Fibroblast of lung (primary cell): ENCODE data around the gene SLF2. TPM values are rescaled to one million over a fixed set of nuclear protein-coding genes. Genes with fewer than 3 reads are reported as not detected.

ENCODE experiments used
- DNase-seq, 2 donors: peaks; one replicate each; pipeline versions ENCODE4 v3.0.0 to v3.0.0-alpha.2; 2010; ENCODE audit warnings: low read depth in 2 of 2
- H2AFZ ChIP-seq: 2 replicates; pipeline ENCODE4 v1.5.1; 2012; ENCODE audit warnings: low read length, control low read depth, inconsistent platforms
- H3K27ac ChIP-seq: 2 replicates; pipeline ENCODE4 v1.5.1; 2011; ENCODE audit warnings: low read length, control low read depth; ENCODE audit not compliant: insufficient read depth
- H3K27me3 ChIP-seq: 2 replicates; pipeline ENCODE4 v1.5.1; 2011; ENCODE audit warnings: mild to moderate bottlenecking, low read length; ENCODE audit not compliant: control insufficient read depth, insufficient read depth
- H3K36me3 ChIP-seq: 2 replicates; pipeline ENCODE4 v1.5.1; 2011; ENCODE audit warnings: low read length; ENCODE audit not compliant: control insufficient read depth, insufficient read depth
- H3K4me1 ChIP-seq: 2 replicates; pipeline ENCODE4 v1.5.1; 2011; ENCODE audit warnings: low read length; ENCODE audit not compliant: control insufficient read depth, insufficient read depth; ENCODE audit errors: extremely low read depth
- H3K4me2 ChIP-seq: 2 replicates; pipeline ENCODE4 v1.5.1; 2011; ENCODE audit warnings: low read length, control low read depth; ENCODE audit not compliant: insufficient read depth; ENCODE audit errors: extremely low read depth
- H3K4me3 ChIP-seq, 4 experiments: fragments of 200-600 bp in 1 of 4; sonication (generic) in 1 of 4; replicated peaks in 1 of 4; 2 replicates each; pipeline ENCODE4 v1.5.1; 2011 to 2016; ENCODE audit warnings: low read length in 4 of 4, low read depth in 3 of 4, mild to moderate bottlenecking in 3 of 4, control low read depth in 2 of 4, inconsistent platforms in 1 of 4, mixed read lengths in 1 of 4; ENCODE audit not compliant: insufficient read depth in 1 of 4; ENCODE audit errors: control extremely low read depth in 1 of 4
- H3K79me2 ChIP-seq: 2 replicates; pipeline ENCODE4 v1.5.1; 2012; ENCODE audit warnings: mild to moderate bottlenecking, low read length, inconsistent platforms; ENCODE audit not compliant: control insufficient read depth, insufficient read depth
- H3K9ac ChIP-seq: 2 replicates; pipeline ENCODE4 v1.5.1; 2011; ENCODE audit warnings: mild to moderate bottlenecking, low read length, control low read depth; ENCODE audit not compliant: insufficient read depth
- H3K9me3 ChIP-seq: 2 replicates; pipeline ENCODE4 v1.5.1; 2012; ENCODE audit warnings: low read depth, low read length; ENCODE audit not compliant: control insufficient read depth, insufficient read depth
- H4K20me1 ChIP-seq: 2 replicates; pipeline ENCODE4 v1.5.1; 2011; ENCODE audit warnings: low read length; ENCODE audit not compliant: control insufficient read depth, insufficient read depth; ENCODE audit errors: extremely low read depth
- CTCF ChIP-seq, 2 donors: IDR thresholded peaks in 1 of 2; conservative IDR thresholded peaks in 1 of 2; 1 replicate in 1 of 2; 2 replicates in 1 of 2; pipeline ENCODE4 v1.5.1; 2011 to 2012; ENCODE audit warnings: low read length in 2 of 2, control low read depth in 1 of 2, inconsistent platforms in 1 of 2, low read depth in 1 of 2, mild to moderate bottlenecking in 1 of 2
- EZH2 ChIP-seq: IDR thresholded peaks from 2 replicates; pipeline ENCODE4 v1.5.1; 2012; ENCODE audit warnings: low read length, control low read depth, mild to moderate bottlenecking; ENCODE audit errors: missing control alignments
- polyA plus RNA-seq, 2 donors: library from polyadenylated mRNA; depleted of rRNA in 1 of 2; stranded (reverse) in 1 of 2; unstranded in 1 of 2; fragments of >200 nt; gene quantifications; 2 replicates each; pipeline ENCODE4 v1.2.1, GENCODE V29; 2011 to 2012; ENCODE audit warnings: missing spikeins in 1 of 2
- total RNA-seq: library from RNA; depleted of rRNA; stranded (reverse); fragments of >200 nt; gene quantifications from 2 replicates; pipeline ENCODE4 v1.2.1, GENCODE V29; 2014

SLF2 gene
- total and polyA plus RNA-seq, 2 donors (not counting 1 experiment from before 2014, with no cell fraction given), result 16.6 to 32.5 TPM

GRCh38 chr10:100996678-100997359 lies 84.1 kb downstream of the SLF2 start:
- TF ChIP-seq EZH2, result no peak
- no peak for TF ChIP-seq CTCF (conservative IDR thresholded peaks at IDR 0.05 in 1 of 2, IDR thresholded peaks at IDR 0.05 in 1 of 2; ENCODE audit: low read depth in 1 of 2, low read length in 2 of 2)
- peaks cover 19% of the 10 kb centered on the region for H3K4me1 ChIP-seq

GRCh38 chr10:100997360-100998182 lies 84.8 kb downstream of the SLF2 start:
- Histone ChIP-seq H3K4me3 (peak overlapping the region; percentile 73 to 98 (median 84)), H3K4me2 (peak overlapping the region; percentile 99), H4K20me1 (no peaks in the 10 kb centered on the region), H3K27ac (peak overlapping the region; percentile 96), H3K27me3 (no peaks in the 10 kb centered on the region), H3K36me3 (peaks cover 10% of the 10 kb centered on the region), H3K4me1 (peaks cover 26% of the 10 kb centered on the region), H3K9ac (peak overlapping the region; percentile 95), H3K9me3 (no peaks in the 10 kb centered on the region), H3K79me2 (peaks cover 27% of the 10 kb centered on the region), H2AFZ (peak overlapping the region; percentile 60)
- no peak for TF ChIP-seq EZH2
- peak; percentile 73 to 81 for TF ChIP-seq CTCF (conservative IDR thresholded peaks at IDR 0.05 in 1 of 2, IDR thresholded peaks at IDR 0.05 in 1 of 2; ENCODE audit: low read depth in 1 of 2, low read length in 2 of 2)
- peak; percentile 57 to 80 for DNase-seq

More at GRCh38 chr10:100996678-100997359, 84.1 kb downstream of the SLF2 start:
- Histone ChIP-seq H3K4me2 (peak overlapping the region; percentile 99), H3K36me3 (peaks cover 6% of the 10 kb centered on the region), H3K79me2 (peaks cover 19% of the 10 kb centered on the region), H2AFZ (peak overlapping the region; percentile 60), H3K9me3 (no peaks in the 10 kb centered on the region), H4K20me1 (no peaks in the 10 kb centered on the region), H3K9ac (peak overlapping the region; percentile 95), H3K27ac (peak overlapping the region; percentile 96), H3K27me3 (no peaks in the 10 kb centered on the region), H3K4me3 (peak overlapping the region; percentile 73 to 98 (median 84))
- DNase-seq, result no peak
